ENCODE measurements around the gene PLAC1. TPM values are rescaled to one million over a fixed set of nuclear protein-coding genes. Genes with fewer than 3 reads are reported as not detected.

Gene PLAC1
- total and polyA plus RNA-seq, 2 of the 13 experiments (the other 11 are each of a cell fraction or from before 2014, with no cell fraction given) = 0.40 to 2.7 TPM

- TF ChIP-seq NFAT5 (CRISPR knock-in tag; IDR thresholded peaks at IDR 0.05) = no peak
- no peak for TF ChIP-seq ZNF552 (CRISPR knock-in tag; IDR thresholded peaks at IDR 0.05; ENCODE audit: borderline replicate concordance)
- no peak for TF ChIP-seq SAP130 (CRISPR knock-in tag; IDR thresholded peaks at IDR 0.05; ENCODE audit: low read depth)
- TF ChIP-seq FOSL2 (CRISPR knock-in tag; IDR thresholded peaks at IDR 0.05) = no peak
These were observed 8.5 kb downstream of the PLAC1 start (continued) for GRCh38 chrX:134649770-134650169.

- no peak for TF ChIP-seq ZNF580 (CRISPR knock-in tag; IDR thresholded peaks at IDR 0.05; ENCODE audit: borderline replicate concordance, low read depth)
- TF ChIP-seq ZNF670 (CRISPR knock-in tag; IDR thresholded peaks at IDR 0.05; ENCODE audit: borderline replicate concordance) = no peak
- TF ChIP-seq KDM6A (CRISPR knock-in tag; IDR thresholded peaks at IDR 0.05; ENCODE audit: low read depth) = no peak
- TF ChIP-seq ZNF121 (CRISPR knock-in tag; IDR thresholded peaks at IDR 0.05) = no peak
- CTCF ChIA-PET (ENCODE audit: low intra/inter-chr PET ratio, low total read pairs) = no interaction called here
- Histone ChIP-seq H4K20me1 (ENCODE audit: insufficient read depth, low read length) (no peaks in the 10 kb centered on the region), H3K27me3 (ENCODE audit: control insufficient read depth in 1 of 2, insufficient read depth in 2 of 2, low read length in 2 of 2) (no peaks in the 10 kb centered on the region; a peak in 1 of 5 replicates), H3K9ac (ENCODE audit: insufficient read depth, low read depth, low read length) (no peak overlapping the region), H3K79me2 (ENCODE audit: insufficient read depth, low read length) (no peaks in the 10 kb centered on the region), H3K36me3 (replicated peaks in 1 of 2; ENCODE audit: control insufficient read depth in 1 of 2, insufficient read depth in 2 of 2, low read length in 2 of 2) (no peaks in the 10 kb centered on the region), H3K4me2 (ENCODE audit: low read depth, low read length) (no peak overlapping the region), H3K9me3 (ENCODE audit: low read length) (no peaks in the 10 kb centered on the region), H3K4me3 (replicated peaks in 1 of 3; ENCODE audit: insufficient read depth in 1 of 3, low read depth in 2 of 3, low read length in 3 of 3) (no peak overlapping the region), H2AFZ (ENCODE audit: low read length) (no peak overlapping the region), H3K27ac (ENCODE audit: extremely low read length, insufficient read depth, low read length) (no peak overlapping the region), H3K4me1 (ENCODE audit: insufficient read depth, low read length) (no peaks in the 10 kb centered on the region)
- ATAC-seq = no peak
- in situ Hi-C loops (cut with HindIII; ENCODE audit: extremely low pct_ligation_motif_present, low pct_unique_long_range_greater_than_20kb) (no loop called here), intact Hi-C loops (cut with micrococcal nuclease; ENCODE audit: unreplicated experiment) (no loop called here)
- no peak for FAIRE-seq
- POLR2A ChIA-PET = no interaction called here
- no TSS peak for BruUV-seq (replicated peaks)
- DNase-seq (ENCODE audit: low spot score) = no peak
- WGBS (ENCODE audit: low lambda C conversion rate) = 0% methylated on average over 1 of the region's 2 CpGs
These were observed 10.8 kb downstream of the PLAC1 start for GRCh38 chrX:134647477-134647877.

All from HepG2 (cell line).